Right ventricle myocardium inferior (tissue), 1 donor: ENCODE results near the gene CFAP161. TPM values are rescaled to one million over a fixed set of nuclear protein-coding genes. Genes with fewer than 3 reads are reported as not detected.
A peak's percentile ranks its signal among the peaks of the same experiment; 100 is the strongest.

Experiments used
- ATAC-seq: fragments of 200-7000 bp; cut with Tn5 transposase; one replicate; pipeline ENCODE4 v1.9.1; 2020; ENCODE audit warnings: mild to moderate bottlenecking, moderate library complexity
- DNase-seq: peaks from one replicate; pipeline ENCODE4 v3.0.0; 2021; ENCODE audit errors: missing footprints
- intact Hi-C: fragments of 100-400 bp; cut with DNase I; formaldehyde crosslinking; loops from one replicate; pipeline ENCODE4 v1.11.0; 2022
- total RNA-seq: library from RNA; stranded (reverse); fragmentation: NEBNext Ultra II Directional; extraction: Animal tissue kit (Norgen Biotek cat#: 25700); gene quantifications from one replicate; pipeline ENCODE4 v1.2.1, GENCODE V29; 2021
- donor health status: DM: no; HTN: yes; CAD: no; lungs with severe emphysema.

CFAP161 gene
- total RNA-seq, 1 donor from 2014 or later: 0.38 TPM

DNA sequence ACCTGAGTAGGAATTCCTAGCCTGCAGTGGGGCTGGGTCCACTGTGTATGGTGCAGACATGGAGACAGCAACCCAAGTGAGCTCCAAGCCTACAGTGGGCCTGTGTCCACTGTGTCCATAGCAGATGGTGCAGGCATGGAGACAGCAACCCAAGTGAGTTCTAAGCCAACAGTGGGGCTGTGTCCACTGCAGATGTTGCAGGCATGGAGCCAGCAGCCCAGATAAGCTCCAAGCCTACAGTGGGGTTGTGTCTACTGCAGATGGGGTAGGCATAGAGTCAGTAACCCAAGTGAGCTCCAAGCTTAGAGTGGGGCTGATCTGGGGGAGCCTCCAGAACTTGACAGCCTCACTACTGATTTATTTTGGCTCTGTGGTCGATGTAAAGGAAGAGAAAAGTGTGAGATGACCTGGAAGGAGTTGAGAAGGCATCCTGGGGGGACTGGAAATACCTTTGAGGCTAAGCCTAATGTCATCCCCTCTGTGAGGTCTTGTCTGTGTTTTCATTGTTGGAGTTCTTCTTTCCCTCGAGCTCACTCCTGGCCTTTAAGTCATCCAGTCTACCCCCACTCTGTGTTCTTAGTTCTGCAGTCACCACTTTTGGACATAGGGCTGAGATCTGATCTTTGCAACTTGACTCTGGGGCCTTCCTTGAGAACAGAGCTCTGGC lies 40.2 kb downstream of the CFAP161 start:
- peak; percentile 24 for ATAC-seq
- intact Hi-C loops: no loop called here
- DNase-seq: peak; percentile 68

- DNase-seq: no peak
- no peak for ATAC-seq
- intact Hi-C loops: loop anchor here (5.0 kb wide), 1 partner anchor 82 kb away; no protein-coding TSS in a partner anchor
These were observed 40.8 kb downstream of the CFAP161 start for GRCh38 chr15:81174792-81175327.

- ATAC-seq (no peak), DNase-seq (no peak)
- intact Hi-C loops: loop anchor here (5.0 kb wide), 1 partner anchor 82 kb away; no protein-coding TSS in a partner anchor
These were observed 41.4 kb downstream of the CFAP161 start for GRCh38 chr15:81175496-81175895.

DNA sequence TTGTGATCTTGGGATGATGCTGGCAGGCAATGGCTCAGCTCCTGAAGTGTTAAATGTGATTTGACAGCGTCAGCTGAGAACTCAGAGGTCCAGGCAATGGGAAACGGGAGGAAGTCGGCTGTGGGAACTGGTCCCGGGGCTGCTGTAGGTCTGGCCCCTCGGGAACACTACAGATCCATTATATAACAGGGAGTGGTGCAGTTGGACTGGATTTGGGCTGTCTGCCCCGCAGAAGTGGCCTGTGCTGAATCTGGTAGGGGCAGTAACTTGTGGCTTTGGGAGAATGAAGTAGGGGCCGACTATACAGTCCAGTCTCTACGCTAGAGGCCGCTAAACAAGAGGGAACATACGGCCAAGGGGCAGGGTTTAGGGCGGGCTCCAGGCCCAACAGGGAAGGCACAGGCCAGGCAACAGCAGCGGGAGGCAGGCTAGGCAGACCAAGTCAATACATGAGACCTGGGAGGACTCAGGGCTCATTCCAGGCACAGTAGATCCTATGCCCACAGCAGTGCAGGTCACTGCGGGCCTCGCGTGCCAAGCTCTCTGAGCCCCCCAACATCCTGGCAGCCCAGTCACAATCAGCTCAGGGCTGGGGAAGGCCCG lies 42.3 kb downstream of the CFAP161 start:
- DNase-seq: peak; percentile 77
- intact Hi-C loops: loop anchor here (5.0 kb wide), 1 partner anchor 81 kb away; no protein-coding TSS in a partner anchor
- ATAC-seq: peak; percentile 89

GRCh38 chr15:81178365-81178764 lies 44.3 kb downstream of the CFAP161 start:
- DNase-seq (no peak), ATAC-seq (no peak)
- intact Hi-C loops: loop anchor here (5.0 kb wide), 1 partner anchor 79 kb away; no protein-coding TSS in a partner anchor

GRCh38 chr15:81181220-81181619 lies 47.1 kb downstream of the CFAP161 start:
- intact Hi-C loops: loop anchor here (5.0 kb wide), 1 partner anchor 41 kb away; no protein-coding TSS in a partner anchor
- DNase-seq (no peak), ATAC-seq (no peak)

DNA sequence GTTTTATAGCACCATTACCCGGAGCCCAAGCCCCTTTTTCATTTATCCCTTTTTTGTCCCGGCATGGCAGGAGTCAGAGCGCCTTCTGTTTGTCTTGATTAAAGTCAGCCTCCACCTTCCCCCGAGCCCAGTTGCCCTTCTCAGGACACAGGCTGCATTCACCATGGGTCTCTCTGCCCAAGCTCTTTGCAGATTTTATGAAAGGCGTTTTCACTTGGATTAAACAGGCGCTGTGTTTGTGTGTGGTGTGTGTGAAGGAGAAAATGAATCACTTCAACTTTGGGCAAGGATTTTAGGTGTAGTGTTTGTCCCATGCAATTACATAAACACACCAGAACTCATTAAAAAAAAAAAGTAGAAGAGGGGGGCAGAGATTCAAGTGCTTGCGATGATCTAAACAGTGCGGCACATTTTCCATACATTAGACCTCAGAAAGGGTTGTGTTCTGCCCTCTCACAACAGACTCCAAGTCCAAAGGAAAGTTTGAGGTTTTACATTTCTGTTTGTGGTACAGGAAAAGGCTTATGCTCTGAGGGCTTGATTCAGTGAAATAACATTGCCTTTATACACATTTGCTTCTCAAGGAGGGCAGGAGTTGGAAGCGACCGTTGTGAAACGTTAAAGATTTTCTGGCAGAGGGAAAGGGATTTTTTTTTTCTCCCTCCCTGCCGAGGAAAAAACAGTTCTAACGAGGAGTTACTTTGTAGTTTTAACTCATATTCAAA lies 48.1 kb downstream of the CFAP161 start:
- peak; percentile 26 for ATAC-seq
- intact Hi-C loops: loop anchor here (5.0 kb wide), 1 partner anchor 40 kb away; no protein-coding TSS in a partner anchor

DNA sequence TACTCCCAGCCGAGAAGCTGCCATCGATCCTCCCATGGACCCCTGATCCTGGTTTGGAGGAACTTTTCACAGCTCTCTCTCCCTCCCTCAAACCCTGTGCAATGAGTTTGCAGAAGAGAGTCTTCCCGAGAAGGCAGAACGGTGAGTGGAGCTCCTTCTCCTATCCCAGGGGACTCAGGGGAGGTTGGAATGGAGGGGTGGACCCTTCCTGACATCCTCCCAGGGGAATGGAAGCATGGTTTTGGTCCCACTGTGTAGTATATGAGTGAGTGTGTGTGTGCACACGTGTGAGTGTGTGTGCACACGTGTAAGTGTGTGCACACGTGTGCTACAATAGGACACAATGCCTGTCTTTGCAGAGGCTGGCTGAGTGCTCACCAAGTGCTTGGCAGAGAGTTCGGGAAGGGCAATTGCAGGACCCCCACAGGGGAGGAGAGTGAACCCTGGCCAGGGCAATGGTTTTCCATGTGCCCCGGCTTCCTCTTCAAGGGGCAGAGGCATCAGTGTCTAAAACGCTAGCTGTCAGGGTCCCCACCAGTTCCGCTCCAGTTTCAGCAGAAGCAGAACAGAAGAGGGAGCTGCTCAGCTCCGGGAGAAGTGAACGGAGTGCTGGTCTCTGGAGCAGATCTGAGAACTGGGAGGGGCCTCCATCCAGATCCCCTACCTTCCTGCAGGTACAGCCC lies 48.8 kb downstream of the CFAP161 start:
- intact Hi-C loops: loop anchor here (5.0 kb wide), 1 partner anchor 39 kb away; no protein-coding TSS in a partner anchor
- ATAC-seq: peak; percentile 77
- DNase-seq: peak; percentile 67

More for the DNA sequence above, 48.1 kb downstream of the CFAP161 start:
- DNase-seq: no peak

GRCh38 chr15:81183439-81183775 lies 49.3 kb downstream of the CFAP161 start:
- no peak for ATAC-seq
- intact Hi-C loops: loop anchor here (5.0 kb wide), 1 partner anchor 39 kb away; no protein-coding TSS in a partner anchor

DNA sequence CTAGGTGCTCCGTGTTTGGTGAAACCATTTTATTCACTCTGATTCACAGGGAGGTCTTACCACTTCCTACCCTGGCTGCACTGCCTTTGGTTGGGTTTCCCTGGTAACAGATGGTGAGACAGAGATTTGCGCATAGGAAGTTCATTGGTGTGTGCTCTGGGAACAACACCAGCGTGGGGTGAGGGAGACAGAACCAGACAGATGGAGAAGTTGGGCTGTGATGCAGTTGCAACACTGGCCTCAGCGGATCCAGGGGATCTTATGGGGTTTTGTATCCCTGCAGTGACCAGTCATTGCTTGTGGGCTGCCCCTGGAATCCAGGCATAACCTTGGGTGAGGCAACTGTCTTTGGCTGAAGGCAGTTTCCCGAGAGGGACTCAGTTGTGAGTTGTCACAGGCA lies 50.1 kb downstream of the CFAP161 start:
- intact Hi-C loops: loop anchor here (5.0 kb wide), 1 partner anchor 38 kb away; no protein-coding TSS in a partner anchor
- ATAC-seq (peak; percentile 41), DNase-seq (no peak)

More at GRCh38 chr15:81183439-81183775, 49.3 kb downstream of the CFAP161 start:
- no peak for DNase-seq

DNA sequence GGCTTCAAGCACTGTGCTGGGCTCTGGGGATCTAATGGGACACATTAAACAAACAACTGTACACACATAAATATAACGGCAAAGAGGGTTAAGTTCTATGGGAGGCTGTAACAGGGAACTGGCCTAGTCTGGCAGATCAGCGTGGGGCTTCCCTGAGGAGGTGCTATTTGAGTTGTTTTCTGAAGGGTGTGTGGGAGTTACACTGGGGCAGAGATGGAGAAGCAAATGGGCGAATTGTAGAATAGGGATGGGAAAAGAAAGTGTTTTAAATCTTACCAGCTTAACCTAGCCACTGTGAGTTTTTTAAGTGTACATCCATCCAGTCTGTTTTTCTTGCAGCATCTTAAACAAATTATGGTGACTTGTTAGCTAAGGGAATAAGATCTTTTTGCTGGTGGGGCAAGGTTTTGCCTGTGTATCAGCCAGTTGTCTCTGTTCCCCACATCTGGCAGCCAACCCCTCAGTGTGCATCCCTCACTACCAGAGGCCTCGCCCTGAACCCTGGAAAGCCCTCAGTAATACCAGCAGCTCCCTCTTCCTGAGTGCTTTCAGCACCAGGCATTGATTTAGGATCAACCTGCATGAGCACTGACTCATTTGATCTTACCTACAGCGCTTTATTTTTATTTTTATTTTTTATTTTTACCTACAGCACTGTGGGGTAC lies 51.7 kb downstream of the CFAP161 start:
- no peak for DNase-seq
- intact Hi-C loops: no loop called here
- no peak for ATAC-seq

- ATAC-seq: no peak
These were observed 54.3 kb downstream of the CFAP161 start for GRCh38 chr15:81188354-81188753.

GRCh38 chr15:81189583-81190283 lies 55.7 kb downstream of the CFAP161 start:
- intact Hi-C loops: no loop called here
- peak; percentile 84 for DNase-seq

More at GRCh38 chr15:81188354-81188753, 54.3 kb downstream of the CFAP161 start:
- intact Hi-C loops: no loop called here
- no peak for DNase-seq

GRCh38 chr15:81190922-81191507 lies 56.9 kb downstream of the CFAP161 start:
- DNase-seq: no peak
- intact Hi-C loops: no loop called here
- peak; percentile 20 for ATAC-seq

More at GRCh38 chr15:81189583-81190283, 55.7 kb downstream of the CFAP161 start:
- peak; percentile 88 for ATAC-seq

DNA sequence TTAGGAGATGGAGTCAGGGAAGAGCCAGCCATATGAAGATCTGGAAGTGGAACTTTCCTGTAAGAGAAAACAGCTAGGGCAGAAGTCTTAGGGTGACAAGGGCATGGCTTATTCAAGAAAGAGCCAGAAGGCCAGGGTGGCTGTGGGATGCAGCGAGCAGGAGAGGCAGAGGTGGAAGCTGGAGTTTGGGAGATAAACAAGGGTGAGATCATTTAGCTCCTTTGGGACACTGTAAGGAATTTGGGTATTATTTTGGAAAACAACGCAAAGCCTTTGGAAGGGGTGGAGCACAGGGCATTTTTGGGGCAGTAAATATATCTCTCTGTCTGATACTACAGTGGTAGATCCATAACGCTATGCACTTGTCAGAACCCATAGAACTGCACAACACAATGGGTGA lies 57.6 kb downstream of the CFAP161 start:
- intact Hi-C loops: no loop called here
- no peak for ATAC-seq
- DNase-seq: no peak

- DNase-seq (no peak), ATAC-seq (no peak)
- intact Hi-C loops: no loop called here
These were observed 60.7 kb downstream of the CFAP161 start for GRCh38 chr15:81194723-81195122.

DNA sequence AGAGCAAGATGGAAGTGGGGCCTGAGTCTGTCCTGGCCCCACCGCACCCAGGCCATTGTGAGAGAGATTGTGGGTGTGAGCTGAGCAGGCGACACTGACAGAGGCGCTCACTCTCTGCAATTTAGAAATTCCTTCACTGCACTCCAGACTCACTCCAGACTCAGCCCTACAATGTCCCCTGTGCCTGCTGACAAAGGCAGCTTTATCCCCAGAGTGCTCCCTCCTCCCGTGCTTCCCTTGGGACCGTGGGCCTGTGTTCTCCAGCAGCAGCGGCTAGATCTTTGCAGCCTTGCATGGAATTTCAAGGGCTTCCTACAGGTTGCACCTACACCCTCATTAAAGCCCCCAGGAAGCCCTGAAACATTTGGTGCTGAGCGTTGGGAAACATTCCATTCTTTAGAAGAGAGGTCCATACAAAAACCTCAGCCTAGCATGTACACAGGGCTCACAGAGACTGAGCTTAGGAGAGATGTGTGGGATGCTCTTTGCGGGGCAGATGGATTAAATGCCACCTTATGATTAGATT lies 61.3 kb downstream of the CFAP161 start:
- ATAC-seq (no peak), DNase-seq (no peak)
- intact Hi-C loops: no loop called here
